HG02588 (cell line): ENCODE data around the gene EID1.
"Not testable (repeated sequence)": the region's sequence is repeated elsewhere in the genome, so short reads cannot be mapped to it uniquely, and the experiment has no call there.

Experiments
- ATAC-seq: cut with Tn5 transposase; IDR thresholded peaks from one replicate; pipeline ENCODE4 v1.9.1; 2021; ENCODE audit warnings: mild to moderate bottlenecking, moderate library complexity; ENCODE audit not compliant: unreplicated experiment

The EID1 gene, protein sequence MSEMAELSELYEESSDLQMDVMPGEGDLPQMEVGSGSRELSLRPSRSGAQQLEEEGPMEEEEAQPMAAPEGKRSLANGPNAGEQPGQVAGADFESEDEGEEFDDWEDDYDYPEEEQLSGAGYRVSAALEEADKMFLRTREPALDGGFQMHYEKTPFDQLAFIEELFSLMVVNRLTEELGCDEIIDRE

DNA sequence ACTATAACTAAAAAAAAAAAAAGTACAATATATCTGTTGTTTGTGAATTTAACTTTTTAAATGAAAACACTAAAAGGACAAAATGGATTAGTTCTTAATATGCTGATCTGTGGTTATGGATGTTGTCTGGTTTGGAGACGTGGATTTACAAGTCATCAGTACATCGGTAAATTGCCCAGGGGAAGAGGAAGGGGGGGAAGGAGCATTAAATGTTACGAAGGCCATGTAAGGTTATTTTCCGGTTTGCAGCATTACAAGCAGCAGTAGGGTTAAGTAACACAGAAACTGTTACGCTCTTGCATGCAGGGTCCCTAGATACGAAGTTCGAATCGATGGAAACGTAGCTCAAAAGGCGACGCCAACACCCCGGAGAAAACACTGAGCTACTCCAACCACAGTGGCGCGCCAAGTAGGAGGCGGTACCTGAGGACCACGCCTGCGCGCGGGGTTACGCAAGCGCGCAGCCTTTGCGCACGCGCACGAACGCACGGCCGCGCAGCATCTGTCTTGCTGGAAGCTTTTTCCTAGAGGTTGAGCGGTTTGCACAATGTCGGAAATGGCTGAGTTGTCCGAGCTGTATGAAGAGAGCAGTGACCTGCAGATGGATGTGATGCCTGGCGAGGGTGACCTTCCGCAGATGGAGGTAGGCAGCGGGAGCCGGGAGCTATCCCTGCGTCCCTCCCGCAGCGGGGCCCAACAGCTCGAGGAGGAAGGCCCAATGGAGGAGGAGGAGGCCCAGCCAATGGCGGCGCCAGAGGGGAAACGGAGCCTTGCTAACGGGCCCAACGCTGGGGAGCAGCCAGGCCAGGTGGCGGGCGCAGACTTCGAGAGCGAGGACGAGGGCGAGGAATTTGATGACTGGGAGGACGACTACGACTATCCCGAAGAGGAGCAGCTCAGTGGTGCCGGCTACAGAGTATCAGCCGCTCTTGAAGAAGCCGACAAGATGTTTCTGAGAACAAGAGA lies at the start of gene EID1:
Gene EID1 (plus strand): TSS at position 505 of the 966 bp plus-strand sequence. CDS start 43 bp downstream, at position 548.
- peak; percentile 97 for ATAC-seq

DNA sequence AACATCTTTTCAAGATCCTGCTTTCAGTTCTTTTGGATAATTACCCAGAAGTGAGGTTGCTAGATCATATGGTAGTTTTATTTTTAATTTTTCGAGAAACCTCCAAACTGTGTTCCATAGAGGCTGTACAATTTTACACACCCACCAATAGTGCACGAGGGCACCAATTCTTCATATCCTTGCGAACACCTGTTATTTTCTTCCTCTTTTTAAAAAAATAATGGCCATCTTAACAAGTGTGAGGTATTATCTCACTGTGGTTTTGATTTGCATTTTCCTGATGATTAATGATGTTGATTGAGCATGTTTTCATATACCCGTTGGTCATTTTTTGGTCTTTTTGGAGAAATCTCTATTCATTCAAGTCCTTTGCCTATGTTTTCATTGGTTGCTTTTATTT lies 49.5 kb upstream of the EID1 start:
- ATAC-seq, result no peak

DNA sequence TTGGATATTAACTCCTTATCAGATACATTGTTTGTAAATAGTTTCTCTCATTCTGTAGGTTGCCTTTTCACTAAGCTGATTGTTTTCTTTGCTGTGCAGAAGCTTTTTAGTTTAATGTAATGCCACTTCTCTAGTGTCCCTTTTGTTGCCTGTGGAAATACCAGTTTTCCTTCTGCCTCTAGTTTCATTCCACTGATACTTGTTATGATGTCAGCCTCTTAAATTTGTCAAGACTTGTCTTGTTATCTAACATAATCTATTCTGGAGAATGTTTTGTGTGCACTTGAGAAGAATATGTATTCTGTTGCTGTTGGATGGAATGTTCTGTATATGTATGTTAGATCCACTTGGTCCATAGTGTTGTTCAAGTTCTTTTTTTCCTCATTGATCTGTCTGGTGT lies 49.0 kb upstream of the EID1 start:
- ATAC-seq, result no peak

DNA sequence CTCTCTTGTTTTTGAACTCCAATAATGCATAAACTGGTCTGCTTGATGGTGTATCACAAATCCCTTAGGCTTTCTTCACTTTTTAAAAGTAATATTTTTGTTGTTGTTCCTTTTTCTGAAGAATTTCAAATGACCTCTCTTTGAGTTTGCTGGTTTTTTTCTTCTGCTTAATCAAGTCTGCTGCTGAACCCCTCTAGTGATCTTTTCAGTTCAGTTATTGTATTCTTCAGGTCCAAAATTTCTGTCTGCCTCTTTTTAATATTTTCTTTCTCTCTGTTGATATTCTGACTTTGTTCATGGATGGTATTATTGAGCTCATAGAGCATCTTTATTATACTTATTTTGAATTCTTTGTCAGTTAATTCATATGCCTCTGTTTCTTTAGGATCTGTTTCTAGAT lies 45.3 kb upstream of the EID1 start:
- no peak for ATAC-seq

DNA sequence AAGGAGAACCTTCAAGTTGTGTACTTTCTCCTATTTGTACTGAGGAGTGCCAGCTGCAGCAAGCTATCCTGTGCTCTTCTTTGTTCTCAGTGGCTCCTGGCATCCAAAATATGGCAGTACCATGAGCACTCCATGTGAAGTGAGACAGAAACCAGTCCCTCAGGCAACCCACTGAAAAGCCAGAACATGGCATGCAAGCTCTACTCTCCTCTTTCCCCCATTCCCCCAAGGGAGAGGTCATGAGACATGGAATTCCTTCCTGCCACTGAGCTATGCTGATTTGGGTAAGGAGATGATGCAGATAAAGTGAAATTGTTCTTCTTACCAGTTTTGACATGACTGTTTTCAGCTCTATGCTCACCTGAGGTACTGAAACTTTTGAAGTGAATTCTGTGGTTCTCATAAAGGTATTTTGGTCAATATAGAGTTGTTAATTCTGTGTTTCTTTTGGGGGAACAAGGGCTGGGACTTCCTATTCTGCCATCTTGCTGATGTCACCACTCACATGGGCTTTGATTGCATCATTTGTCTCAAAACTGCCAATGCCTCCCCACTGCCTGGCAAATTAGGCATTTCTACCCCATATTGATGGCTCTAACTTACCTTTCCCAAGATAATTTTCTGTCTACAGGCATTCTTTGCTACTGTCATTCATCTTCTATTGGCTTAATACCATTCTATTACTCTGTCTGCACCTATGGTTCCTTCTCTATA lies 44.3 kb upstream of the EID1 start:
- no peak for ATAC-seq

DNA sequence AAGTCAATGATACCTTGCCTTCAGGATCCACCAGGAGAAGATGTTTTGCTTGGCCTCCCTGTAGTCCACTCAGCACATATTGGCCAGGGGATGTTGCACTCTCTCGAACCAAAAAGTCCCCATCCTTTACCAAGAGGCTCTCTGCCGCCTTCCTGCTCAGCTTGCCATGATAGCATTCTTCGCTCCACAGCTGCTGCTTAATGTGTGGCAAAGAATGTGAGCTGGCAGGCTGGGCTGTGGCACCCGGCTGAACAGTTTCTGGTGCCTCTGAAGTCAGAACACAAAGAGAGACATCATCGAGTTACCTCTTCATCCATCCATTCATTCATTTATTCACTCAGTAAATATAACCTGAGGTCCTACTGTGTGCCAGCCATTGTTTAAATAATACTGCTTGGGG lies 43.2 kb upstream of the EID1 start:
- ATAC-seq, result no peak

DNA sequence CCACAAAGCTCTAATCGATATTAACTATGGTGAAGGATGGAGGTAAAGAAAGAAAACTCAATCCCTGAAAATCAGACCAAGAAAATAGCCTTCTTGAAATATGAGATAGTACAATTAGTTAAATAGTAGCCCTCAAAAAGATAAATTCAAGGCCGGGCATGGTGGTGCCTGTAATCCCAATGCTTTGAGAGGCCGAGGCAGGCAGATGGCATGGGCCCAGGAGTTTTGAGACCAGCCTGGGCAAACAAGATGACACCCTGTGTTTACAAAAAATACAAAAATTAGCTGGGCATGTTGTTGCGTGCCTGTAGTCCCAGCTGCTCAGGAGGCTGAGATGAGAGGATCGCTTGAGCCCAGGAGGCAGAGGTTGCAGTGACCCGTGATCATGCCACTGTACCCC lies 35.4 kb upstream of the EID1 start:
- no peak for ATAC-seq

DNA sequence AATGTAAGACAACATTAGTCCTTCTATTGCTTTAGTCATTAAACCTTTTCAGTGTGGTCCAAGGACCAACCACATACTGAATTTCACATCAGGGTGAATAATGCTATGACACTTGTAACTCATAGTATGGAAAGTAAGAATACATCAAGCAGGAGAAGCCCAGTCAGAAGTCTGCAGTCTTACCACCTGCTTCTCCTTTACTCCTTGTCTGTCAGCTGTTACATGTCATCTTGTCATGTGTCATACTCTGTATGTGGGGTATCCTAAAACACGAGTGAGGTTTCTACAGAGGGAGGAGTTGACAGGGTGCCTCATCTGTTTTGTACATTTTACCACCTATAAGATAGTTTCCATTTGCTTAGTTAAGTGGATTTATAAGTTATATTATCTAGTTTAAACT lies 32.8 kb upstream of the EID1 start:
- no peak for ATAC-seq

DNA sequence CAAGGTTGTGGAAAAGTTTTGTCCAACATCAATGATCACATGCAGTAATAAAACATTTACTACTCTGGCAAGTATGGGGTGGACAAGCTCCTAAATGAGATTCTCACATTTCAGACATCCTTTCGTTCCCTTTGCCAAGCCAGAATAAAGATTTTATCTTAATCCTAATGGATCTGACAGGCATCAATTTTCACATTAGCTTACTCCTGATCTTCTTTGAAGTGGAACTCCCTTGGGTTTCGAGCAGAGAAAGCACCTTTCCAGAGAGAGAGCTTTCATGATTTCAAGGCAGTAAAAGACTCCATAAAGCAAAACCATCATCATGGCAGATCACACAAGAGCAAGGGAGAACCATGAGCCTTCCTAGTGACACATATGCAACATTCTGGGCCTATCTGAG lies 27.3 kb upstream of the EID1 start:
- no peak for ATAC-seq

DNA sequence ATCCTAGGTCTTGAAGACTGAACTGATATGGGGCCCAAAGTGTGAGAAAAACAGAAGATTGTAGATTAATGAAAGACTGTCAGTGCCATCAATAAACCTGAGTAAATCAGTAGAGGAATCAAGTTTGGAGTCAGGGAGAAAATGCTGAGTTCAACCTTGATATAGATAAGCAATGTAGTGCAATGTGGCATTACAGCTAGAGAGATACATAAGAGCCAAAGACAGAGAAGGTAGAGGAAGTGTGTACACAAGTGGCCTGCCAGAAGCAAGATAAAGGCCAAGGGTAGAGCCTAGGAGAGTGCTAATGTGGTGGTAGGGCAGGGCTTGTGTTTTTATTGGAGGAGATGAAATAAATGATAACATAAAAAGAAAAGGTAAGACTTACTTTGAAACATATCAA lies 26.0 kb upstream of the EID1 start:
- no peak for ATAC-seq

DNA sequence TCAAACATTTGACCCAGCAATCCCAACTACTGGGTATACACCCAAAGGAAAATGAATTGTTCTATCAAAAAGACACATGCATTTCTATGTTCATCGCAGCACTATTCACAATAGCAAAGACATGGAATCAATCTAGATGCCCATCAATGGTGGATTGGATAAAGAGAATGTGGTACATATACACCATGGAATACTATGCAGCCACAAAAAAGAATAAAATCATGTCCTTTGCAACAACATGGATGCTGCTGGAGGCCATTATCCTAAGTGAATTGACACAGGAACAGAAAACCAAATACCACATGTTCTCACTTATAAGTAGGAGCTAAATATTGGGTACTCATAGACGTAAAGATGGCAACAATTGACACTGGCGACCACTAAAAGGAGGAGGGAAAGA lies 23.5 kb upstream of the EID1 start:
- ATAC-seq, result not testable (repeated sequence)

DNA sequence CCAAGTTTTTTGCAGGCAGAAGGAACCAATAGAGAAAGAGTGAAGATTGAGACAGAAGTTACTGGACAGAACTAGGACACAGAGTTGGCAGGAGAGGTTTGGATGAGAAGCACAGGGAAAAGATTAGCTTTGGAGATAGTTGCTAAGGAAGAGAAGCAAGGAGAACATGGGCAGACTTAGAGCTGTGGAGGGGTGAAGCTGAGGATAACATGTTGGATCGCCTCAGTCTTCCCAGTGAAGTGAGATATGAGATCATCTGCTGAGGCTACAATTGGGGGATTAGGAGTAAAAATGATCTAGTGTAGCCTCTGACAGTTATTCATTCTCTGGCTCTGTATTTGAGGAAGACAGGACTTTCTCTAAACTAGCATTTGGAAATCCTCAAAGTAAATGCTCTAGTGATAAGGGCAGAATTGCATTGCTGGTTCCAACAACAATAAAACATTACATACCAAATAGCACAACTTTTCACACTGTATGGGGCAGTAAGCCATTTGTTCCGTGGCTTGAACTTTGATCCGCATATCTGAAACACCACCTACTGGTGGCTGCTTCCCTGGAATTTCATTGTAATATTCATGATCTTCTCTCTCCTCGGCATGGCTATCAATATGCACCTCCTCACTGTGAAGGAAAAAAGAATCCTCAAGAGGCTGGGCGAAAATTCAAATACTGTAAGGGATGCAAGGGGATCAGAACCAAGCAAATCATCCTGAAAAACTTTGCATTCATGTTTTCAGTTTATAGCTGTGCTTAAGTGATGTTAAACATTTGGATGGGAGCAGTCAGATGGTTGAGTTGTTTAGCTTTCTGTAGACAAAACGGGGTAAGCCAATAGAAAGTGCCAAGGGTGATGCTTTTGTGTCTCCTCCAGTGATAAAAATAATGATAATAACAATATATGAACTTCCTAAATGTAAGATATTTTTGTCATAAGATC lies 22.2 kb upstream of the EID1 start:
- ATAC-seq, result no peak

DNA sequence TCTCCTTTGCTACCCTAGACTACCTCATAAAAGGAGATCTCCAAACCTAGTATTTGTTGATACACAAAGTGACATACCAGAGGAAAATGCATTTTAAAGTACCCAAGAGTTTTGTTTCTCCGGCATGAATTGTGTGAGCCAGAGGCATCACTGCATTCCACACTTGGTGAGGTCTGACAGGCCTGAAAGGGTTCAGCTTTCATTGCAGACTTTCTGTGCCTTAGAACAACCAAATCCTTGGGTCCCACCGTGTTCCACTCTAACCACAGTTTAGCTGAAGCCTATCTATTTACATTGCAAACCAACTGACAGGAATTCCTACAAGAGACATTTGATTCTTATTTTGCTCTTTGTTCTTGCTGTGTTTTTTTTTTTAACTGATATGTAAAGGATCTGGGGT lies 21.0 kb upstream of the EID1 start:
- ATAC-seq, result no peak

DNA sequence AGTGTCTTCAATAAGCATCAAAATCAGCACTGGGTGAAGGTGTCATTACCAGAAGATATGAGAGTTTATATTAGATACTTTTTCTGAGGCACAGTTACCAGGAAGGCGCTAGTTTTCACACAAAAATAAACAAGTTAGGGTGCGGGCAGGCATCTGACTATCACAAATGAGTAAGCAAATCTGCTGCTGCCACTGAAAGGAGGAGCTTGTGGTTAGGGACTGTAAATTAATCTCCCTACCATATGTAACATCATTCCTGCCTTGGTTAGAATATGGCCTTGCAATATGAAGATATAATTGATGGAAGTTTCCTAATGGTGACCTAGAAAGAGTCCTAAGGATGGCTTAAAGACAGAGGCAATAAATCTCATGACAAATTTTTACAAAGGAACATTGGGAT lies 19.5 kb upstream of the EID1 start:
- ATAC-seq, result no peak

DNA sequence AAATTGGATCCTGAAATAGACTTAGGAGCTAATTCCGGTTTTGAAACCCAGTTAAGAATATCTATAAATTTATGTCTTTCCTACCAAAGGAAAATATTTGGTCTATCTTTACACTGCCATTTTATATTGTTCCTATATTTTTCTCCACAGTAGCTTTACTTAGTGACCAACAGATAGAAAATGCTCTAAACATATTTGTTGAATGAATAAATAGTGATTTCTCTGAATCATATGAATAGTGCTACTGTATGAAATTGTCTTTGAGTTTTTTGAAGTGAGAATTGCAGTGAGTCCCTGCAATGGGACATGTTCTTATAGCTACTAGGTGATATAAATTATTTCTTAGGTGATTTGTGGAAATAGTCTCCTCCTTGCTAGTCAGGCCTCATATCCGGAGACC lies 18.5 kb upstream of the EID1 start:
- ATAC-seq, result no peak

DNA sequence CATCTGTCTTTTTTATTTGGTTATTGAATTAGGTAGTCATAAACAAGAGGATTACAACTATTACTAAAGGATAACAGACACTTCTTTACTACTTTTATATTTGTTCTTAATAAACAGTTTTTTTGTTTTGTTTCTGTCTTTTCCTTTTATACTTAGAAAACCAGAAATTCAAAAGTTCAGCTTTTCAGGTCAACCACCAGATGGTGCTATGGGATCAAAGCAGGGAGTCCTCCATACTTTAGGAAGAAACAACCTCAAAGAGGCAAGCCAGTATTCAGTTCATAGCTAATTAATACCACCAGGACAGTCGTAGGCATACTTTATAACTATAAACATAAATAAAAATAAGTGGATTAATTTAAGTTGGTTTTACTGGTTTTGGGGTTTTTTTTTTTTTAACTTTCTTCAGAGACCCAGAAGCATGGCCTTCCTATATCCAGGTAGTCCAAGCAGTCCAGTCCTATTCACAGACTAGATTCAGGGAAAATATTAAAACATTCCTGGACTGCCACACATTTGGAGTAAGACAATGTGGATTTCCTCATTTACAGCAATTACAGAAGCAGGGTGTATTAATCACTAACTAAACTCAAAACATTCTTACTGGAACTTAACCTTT lies 16.0 kb upstream of the EID1 start:
- peak; percentile 58 for ATAC-seq

DNA sequence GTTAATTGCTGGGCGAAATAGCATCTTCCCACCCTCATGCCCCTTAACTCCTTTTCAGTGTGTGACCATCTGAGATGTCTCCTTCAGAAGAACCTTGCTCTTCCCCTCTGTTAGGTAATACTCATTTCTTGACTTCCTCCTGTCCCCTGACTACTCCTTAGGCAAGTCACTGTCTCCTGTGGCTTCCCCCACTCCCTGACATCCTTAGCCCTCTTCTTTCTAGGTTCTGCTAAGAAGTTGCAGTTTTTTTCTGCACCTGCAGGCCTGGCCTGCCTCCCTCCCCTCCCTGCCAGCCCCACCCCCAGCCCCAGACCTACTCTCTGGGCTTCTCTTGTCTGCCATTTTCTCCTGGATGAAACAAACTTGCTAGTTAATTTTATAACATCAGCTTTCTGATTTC lies 15.2 kb upstream of the EID1 start:
- ATAC-seq, result no peak

DNA sequence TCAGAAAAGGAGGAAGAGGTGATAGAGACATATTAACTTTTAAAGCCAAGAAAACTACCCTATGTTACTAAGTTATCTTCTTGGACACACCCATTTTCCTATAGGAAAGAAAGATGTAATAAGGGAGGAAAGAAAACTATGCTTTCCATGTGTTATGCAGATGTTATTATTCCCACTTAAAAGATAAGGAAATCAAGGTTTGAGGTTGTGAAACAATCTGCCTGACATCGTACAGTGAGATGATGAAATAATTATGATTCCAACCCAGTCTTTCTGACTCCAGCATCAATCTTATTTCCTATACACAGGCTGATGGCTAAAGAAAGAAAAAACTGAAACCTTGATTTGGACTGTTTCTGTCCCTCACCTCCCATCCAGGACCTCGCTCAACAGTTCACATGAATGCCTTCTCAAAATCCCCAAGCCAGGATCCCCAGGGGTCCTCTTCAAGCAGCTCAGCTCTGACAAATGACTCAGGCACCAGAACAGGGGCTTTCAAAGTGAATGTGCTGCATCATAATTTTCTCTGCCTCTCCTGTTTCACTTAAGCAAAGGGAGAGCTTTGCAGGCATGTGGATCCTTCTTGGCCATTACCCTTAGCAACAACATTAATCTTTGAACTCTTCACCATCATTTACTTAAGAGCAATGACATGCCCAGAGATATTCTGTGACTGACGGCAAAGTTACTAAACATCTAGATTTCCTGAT lies 12.4 kb upstream of the EID1 start:
- ATAC-seq, result no peak

DNA sequence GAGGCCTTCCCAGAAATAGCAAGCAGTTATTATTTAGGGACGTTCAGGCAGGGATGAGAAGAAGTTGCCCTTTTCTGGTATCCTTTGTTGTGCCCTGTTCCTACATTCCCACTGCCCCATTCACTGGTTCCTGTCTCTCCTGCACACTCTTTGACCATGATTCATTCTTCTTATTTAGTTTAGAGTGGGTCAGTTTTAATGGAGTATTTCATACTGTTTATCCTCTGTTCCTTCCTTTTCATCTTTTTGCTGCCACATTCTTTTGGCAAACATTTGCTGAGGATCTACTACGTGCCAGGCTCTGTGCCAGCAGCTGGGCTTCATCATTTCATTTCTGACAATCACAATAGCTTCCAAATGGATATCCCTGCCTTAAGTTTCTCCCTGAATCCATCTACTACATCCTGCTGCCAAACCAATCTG lies 11.8 kb upstream of the EID1 start:
- ATAC-seq, result no peak

DNA sequence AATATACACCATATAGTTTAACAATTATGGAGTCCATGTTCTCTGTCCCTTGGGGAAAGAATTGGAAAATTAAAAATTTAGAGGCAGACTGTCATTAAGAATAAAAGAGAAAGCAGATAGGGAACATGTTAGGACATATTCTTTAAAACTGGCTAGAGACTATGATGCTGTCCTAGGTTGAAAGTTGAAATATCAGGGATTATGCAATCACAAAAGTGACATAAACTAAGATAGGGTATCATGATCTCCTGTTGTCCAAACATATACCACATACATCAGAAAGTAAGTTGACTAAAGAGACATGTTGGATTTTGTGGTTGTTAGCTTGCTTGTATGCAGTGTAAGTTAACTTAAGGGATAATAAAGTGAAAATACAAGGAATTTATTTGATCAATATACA lies 9.9 kb upstream of the EID1 start:
- no peak for ATAC-seq
